Endodermal cell (in vitro differentiated cells): ENCODE data around the gene SF3B5. TPM values are rescaled to one million over a fixed set of nuclear protein-coding genes. Genes with fewer than 3 reads are reported as not detected.

Source experiments
- DNase-seq: peaks from one replicate; pipeline ENCODE4 v3.0.0-alpha.2; 2017
- H3K27ac ChIP-seq: 2 replicates; pipeline ENCODE4 v1.5.1; 2013; ENCODE audit warnings: mild to moderate bottlenecking, low read depth, low read length, moderate library complexity
- H3K27me3 ChIP-seq: 2 replicates; pipeline ENCODE4 v1.6.1; 2013; ENCODE audit warnings: mild to moderate bottlenecking, low read length, moderate library complexity; ENCODE audit not compliant: insufficient read depth, control insufficient read depth, poor library complexity, severe bottlenecking
- H3K36me3 ChIP-seq: 2 replicates; pipeline ENCODE4 v1.7.0; 2013; ENCODE audit warnings: mild to moderate bottlenecking, low read length, moderate library complexity; ENCODE audit not compliant: control insufficient read depth, insufficient read depth
- H3K4me1 ChIP-seq: one replicate; pipeline ENCODE4 v1.7.0; 2013; ENCODE audit warnings: low read length; ENCODE audit not compliant: control insufficient read depth, insufficient read depth
- H3K4me3 ChIP-seq: 2 replicates; pipeline ENCODE4 v1.5.1; 2013; ENCODE audit warnings: mild to moderate bottlenecking, low read length, moderate library complexity
- H3K9ac ChIP-seq: 2 replicates; pipeline ENCODE4 v1.6.1; 2013; ENCODE audit warnings: mild to moderate bottlenecking, low read length, moderate library complexity; ENCODE audit not compliant: poor library complexity, severe bottlenecking; ENCODE audit errors: extremely low read depth
- H3K9me3 ChIP-seq: 2 replicates; pipeline ENCODE4 v1.6.1; 2013; ENCODE audit warnings: mild to moderate bottlenecking, low read length, moderate library complexity; ENCODE audit not compliant: control insufficient read depth
- H3K27ac Mint-ChIP-seq: 2 replicates; pipeline ENCODE4 v1.8.0; 2020; ENCODE audit warnings: mixed read lengths
- H3K27me3 Mint-ChIP-seq: 2 replicates; pipeline ENCODE4 v1.8.0; 2021; ENCODE audit warnings: mild to moderate bottlenecking, mixed read lengths; ENCODE audit not compliant: insufficient read depth
- H3K36me3 Mint-ChIP-seq: 2 replicates; pipeline ENCODE4 v1.8.0; 2020; ENCODE audit warnings: low read depth, mixed read lengths
- H3K4me1 Mint-ChIP-seq: 2 replicates; pipeline ENCODE4 v1.8.0; 2020; ENCODE audit warnings: mixed read lengths
- H3K4me3 Mint-ChIP-seq: 2 replicates; pipeline ENCODE4 v1.8.0; 2020; ENCODE audit warnings: mild to moderate bottlenecking, moderate library complexity, mixed read lengths
- H3K9me3 Mint-ChIP-seq: 2 replicates; pipeline ENCODE4 v1.8.0; 2020; ENCODE audit warnings: mild to moderate bottlenecking, mixed read lengths
- WGBS, 2 experiments: methylation state at CpG; one replicate each; pipeline versions ENCODE4 v1.1.5 to v1.1.7; 2013; ENCODE audit warnings: missing lambda C conversion rate in 2 of 2, mixed read lengths in 1 of 2; ENCODE audit not compliant: insufficient coverage in 1 of 2, insufficient read length in 1 of 2; 5-methylcytosine and 5-hydroxymethylcytosine counted together
- total RNA-seq, 2 donors: library from RNA; stranded (reverse); fragmentation: NEBNext Ultra II Directional in 1 of 2; extraction: Animal tissue kit (Norgen Biotek cat#: 25700) in 1 of 2; gene quantifications; 2 replicates in 1 of 2; 3 replicates in 1 of 2; pipeline ENCODE4 v1.2.1, GENCODE V29; 2021
- TF ChIP-seq, protein P1 (sequence below): fragments of 200-600 bp; sonication (generic); conservative IDR thresholded peaks from 2 replicates; pipeline ENCODE4 v1.5.0; 2021; ENCODE audit warnings: antibody characterized with exemption, mild to moderate bottlenecking

Gene SF3B5
- total RNA-seq, 2 donors from 2014 or later: 124 to 138 TPM

GRCh38 chr6:144093658-144094057, 1.7 kb downstream of the SF3B5 start:
- Histone ChIP-seq H3K27ac (no peak overlapping the region), H3K4me3 (peak overlapping the region; percentile 98), H3K36me3 (peaks cover 12% of the 10 kb centered on the region), H3K9ac (no peak overlapping the region), H3K9me3 (no peaks in the 10 kb centered on the region), H3K4me1 (no peaks in the 10 kb centered on the region), H3K27me3 (peaks cover 9% of the 10 kb centered on the region)
- TF ChIP-seq, protein P1, sequence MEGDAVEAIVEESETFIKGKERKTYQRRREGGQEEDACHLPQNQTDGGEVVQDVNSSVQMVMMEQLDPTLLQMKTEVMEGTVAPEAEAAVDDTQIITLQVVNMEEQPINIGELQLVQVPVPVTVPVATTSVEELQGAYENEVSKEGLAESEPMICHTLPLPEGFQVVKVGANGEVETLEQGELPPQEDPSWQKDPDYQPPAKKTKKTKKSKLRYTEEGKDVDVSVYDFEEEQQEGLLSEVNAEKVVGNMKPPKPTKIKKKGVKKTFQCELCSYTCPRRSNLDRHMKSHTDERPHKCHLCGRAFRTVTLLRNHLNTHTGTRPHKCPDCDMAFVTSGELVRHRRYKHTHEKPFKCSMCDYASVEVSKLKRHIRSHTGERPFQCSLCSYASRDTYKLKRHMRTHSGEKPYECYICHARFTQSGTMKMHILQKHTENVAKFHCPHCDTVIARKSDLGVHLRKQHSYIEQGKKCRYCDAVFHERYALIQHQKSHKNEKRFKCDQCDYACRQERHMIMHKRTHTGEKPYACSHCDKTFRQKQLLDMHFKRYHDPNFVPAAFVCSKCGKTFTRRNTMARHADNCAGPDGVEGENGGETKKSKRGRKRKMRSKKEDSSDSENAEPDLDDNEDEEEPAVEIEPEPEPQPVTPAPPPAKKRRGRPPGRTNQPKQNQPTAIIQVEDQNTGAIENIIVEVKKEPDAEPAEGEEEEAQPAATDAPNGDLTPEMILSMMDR: no peak
- WGBS, 2 experiments: 92 to 94% methylated on average over 6 to 7 of the region's 7 CpGs
- H3K4me1 Mint-ChIP-seq: peaks cover 7% of the 10 kb centered on the region
- no peak overlapping the region for H3K27ac Mint-ChIP-seq
- H3K9me3 Mint-ChIP-seq: no peaks in the 10 kb centered on the region
- H3K27me3 Mint-ChIP-seq: peaks cover 5% of the 10 kb centered on the region
- peaks cover 4% of the 10 kb centered on the region for H3K36me3 Mint-ChIP-seq
- H3K4me3 Mint-ChIP-seq: peak overlapping the region; percentile 88
- DNase-seq: no peak

- peaks cover under 1% of the 10 kb centered on the region for H3K27me3 Mint-ChIP-seq
- WGBS, 2 experiments: 90 to 100% methylated on average over 1 to 2 of the region's 2 CpGs
- no peak overlapping the region for H3K27ac Mint-ChIP-seq
Observed at GRCh38 chr6:144093236-144093635, 2.1 kb downstream of the SF3B5 start.

GRCh38 chr6:144090384-144090783, 5.0 kb downstream of the SF3B5 start:
- no peak overlapping the region for H3K27ac Mint-ChIP-seq
- H3K36me3 ChIP-seq: peaks cover 12% of the 10 kb centered on the region
- H3K4me1 ChIP-seq: no peaks in the 10 kb centered on the region
- DNase-seq: no peak
- no peaks in the 10 kb centered on the region for H3K27me3 Mint-ChIP-seq
- H3K9ac ChIP-seq: no peak overlapping the region
- no peak overlapping the region for H3K4me3 Mint-ChIP-seq
- H3K4me1 Mint-ChIP-seq: peaks cover 7% of the 10 kb centered on the region
- no peaks in the 10 kb centered on the region for H3K9me3 ChIP-seq
- 90 to 91% methylated on average over 3 to 4 of the region's 4 CpGs for WGBS, 2 experiments
- peaks cover 4% of the 10 kb centered on the region for H3K36me3 Mint-ChIP-seq
- H3K27ac ChIP-seq: no peak overlapping the region
- TF ChIP-seq, protein P1: peak; percentile 21
- H3K4me3 ChIP-seq: no peak overlapping the region
- H3K9me3 Mint-ChIP-seq: no peaks in the 10 kb centered on the region
- no peaks in the 10 kb centered on the region for H3K27me3 ChIP-seq

More at GRCh38 chr6:144093236-144093635, 2.1 kb downstream of the SF3B5 start:
- no peak for DNase-seq
- TF ChIP-seq, protein P1: no peak
- no peak overlapping the region for H3K27ac ChIP-seq
- peak overlapping the region; percentile 88 for H3K4me3 Mint-ChIP-seq
- peak overlapping the region; percentile 98 for H3K4me3 ChIP-seq
- H3K36me3 ChIP-seq: peaks cover 12% of the 10 kb centered on the region
- peaks cover 4% of the 10 kb centered on the region for H3K36me3 Mint-ChIP-seq
- H3K27me3 ChIP-seq: peaks cover 5% of the 10 kb centered on the region
- no peaks in the 10 kb centered on the region for H3K9me3 Mint-ChIP-seq
- no peaks in the 10 kb centered on the region for H3K4me1 ChIP-seq
- H3K9me3 ChIP-seq: no peaks in the 10 kb centered on the region
- no peak overlapping the region for H3K9ac ChIP-seq
- H3K4me1 Mint-ChIP-seq: peaks cover 7% of the 10 kb centered on the region
